Measurements from ENCODE around the gene NPPA.
"Not testable (repeated sequence)": the region's sequence is repeated elsewhere in the genome, so short reads cannot be mapped to it uniquely, and the experiment has no call there.

The NPPA gene

DNA sequence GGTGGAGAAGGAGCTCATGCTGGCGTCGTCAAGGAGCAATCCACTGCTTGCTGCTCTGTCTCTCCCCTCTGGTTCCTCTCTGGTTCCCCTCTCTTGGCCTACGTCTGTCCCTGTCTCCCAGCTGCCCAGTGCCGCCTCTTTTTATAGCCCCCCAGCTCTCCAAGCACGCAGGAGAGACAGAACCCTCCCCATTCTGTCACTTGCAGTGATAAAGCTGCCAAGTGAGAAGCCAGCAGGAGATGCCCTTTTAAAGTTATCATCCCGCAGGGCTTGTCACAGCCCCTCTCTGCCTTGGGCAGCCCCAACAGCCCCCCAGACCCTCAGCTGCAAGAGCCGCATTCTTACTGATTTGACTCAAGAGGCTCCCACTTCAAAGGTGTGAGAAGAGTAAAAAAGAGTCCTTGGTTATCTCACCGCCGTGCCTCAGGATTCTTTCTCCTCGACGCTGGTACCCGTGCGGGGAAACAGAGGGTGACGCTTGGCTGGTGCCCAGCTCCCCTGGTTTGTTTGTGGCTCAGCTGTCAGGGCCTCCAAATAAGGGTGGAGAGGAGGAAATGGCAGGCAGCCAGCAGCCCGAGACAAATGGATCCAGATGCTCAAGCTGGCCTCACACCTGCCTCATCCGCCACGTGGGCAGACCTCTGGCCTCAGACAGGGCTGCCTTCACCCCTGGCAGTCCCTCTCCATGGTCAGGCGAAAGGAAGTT lies at the start of gene NPPA:
TSS of gene NPPA (minus strand) at position 117 of the 706 bp plus-strand sequence. CDS start at position 18, 99 bp downstream.
- no peak within 1 kb of the TSS for H3K27ac ChIP-seq (ENCODE audit: low read depth in 2 of 2, low read length in 2 of 2)
- peaks cover 9 to 11% of the 10 kb centered on the region in 2 donors for H3K36me3 ChIP-seq (ENCODE audit: control insufficient read depth in 2 of 2, insufficient read depth in 2 of 2, low read length in 2 of 2)
- no peaks in the 10 kb centered on the region for H3K9me3 ChIP-seq (ENCODE audit: control insufficient read depth in 2 of 2, low read length in 2 of 2)
- H3K9ac ChIP-seq (ENCODE audit: low read depth in 1 of 2, low read length in 2 of 2) = no peak within 1 kb of the TSS
- no peak within 1 kb of the TSS for H3K4me3 ChIP-seq (ENCODE audit: low read length in 2 of 2)
- H3K4me1 ChIP-seq (ENCODE audit: control insufficient read depth in 2 of 2, insufficient read depth in 2 of 2, low read length in 2 of 2) = no peaks in the 10 kb centered on the region
- no peaks in the 10 kb centered on the region for H3K27me3 ChIP-seq (ENCODE audit: control insufficient read depth in 2 of 2, insufficient read depth in 2 of 2, low read length in 2 of 2)

GRCh38 chr1:11894501-11894900 lies 46.9 kb upstream of the NPPA start:
- not testable (repeated sequence) for H3K9ac ChIP-seq (ENCODE audit: low read depth in 1 of 2, low read length in 2 of 2); H3K9me3 ChIP-seq (ENCODE audit: control insufficient read depth in 2 of 2, low read length in 2 of 2); H3K36me3 ChIP-seq (ENCODE audit: control insufficient read depth in 2 of 2, insufficient read depth in 2 of 2, low read length in 2 of 2); H3K4me1 ChIP-seq (ENCODE audit: control insufficient read depth in 2 of 2, insufficient read depth in 2 of 2, low read length in 2 of 2); H3K4me3 ChIP-seq (ENCODE audit: low read length in 2 of 2); H3K27ac ChIP-seq (ENCODE audit: low read depth in 2 of 2, low read length in 2 of 2)
- H3K27me3 ChIP-seq (ENCODE audit: control insufficient read depth in 2 of 2, insufficient read depth in 2 of 2, low read length in 2 of 2) = peaks cover 7 to 14% of the 10 kb centered on the region in 2 donors

DNA sequence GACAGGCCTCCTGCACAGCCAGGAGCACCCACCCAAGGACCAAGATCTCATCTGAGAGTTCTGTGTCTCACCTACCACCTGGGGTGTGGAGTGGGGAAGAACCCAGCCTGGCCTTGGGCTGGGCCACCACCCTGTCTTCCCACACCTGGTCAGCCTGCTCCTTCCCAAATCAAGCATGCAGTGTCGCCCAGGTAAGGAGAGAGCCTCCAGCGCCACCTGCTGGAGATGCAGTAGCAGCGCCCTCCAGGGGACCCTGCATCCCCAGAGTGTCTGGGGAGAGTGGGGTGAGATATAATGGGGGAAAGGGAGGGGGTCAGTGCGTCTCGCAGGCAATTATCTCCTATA lies 46.3 kb upstream of the NPPA start:
- Histone ChIP-seq H3K27me3 (ENCODE audit: control insufficient read depth in 2 of 2, insufficient read depth in 2 of 2, low read length in 2 of 2) (peaks cover 3 to 8% of the 10 kb centered on the region in 2 donors), H3K4me1 (ENCODE audit: control insufficient read depth in 2 of 2, insufficient read depth in 2 of 2, low read length in 2 of 2) (no peaks in the 10 kb centered on the region), H3K9ac (ENCODE audit: low read depth in 1 of 2, low read length in 2 of 2) (no peak overlapping the region), H3K9me3 (ENCODE audit: control insufficient read depth in 2 of 2, low read length in 2 of 2) (no peaks in the 10 kb centered on the region), H3K36me3 (ENCODE audit: control insufficient read depth in 2 of 2, insufficient read depth in 2 of 2, low read length in 2 of 2) (no peaks in the 10 kb centered on the region), H3K27ac (ENCODE audit: low read depth in 2 of 2, low read length in 2 of 2) (no peak overlapping the region), H3K4me3 (ENCODE audit: low read length in 2 of 2) (no peak overlapping the region)

DNA sequence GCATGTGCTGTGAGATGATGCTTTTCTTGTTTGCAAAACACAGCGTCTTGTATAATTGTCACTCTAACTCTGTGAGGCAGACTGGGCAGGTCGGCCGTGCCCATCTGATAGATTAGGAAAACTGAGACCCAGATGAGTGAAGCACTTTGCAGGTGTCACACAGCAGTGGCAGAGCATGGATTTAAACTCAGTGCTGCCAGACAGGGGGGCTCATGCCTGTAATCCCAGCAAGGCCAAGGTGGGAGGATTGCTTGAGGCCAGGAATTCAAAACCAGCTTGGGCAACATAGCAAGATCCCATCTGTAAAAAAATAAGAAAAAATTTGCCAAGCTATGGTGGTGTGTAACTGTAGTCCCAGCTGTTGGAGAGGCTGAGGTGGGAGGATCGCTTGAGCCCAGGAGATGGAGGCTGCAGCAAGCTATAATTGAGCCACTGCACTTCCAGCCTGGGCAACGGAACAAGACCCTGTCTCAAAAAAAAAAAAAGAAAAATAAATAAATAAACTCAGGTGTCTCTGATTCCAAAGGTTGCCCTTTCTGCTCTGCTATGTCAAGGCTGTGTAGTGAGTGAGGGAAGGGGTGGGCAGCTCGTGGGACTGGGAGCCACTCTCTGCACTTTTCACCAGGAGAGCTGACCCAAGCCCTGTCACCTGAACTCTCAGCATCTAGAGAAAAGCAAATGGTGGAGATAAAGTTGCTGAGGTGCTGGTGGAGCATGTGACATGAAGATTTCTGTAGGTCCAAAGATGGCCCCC lies 44.0 kb upstream of the NPPA start:
- Histone ChIP-seq H3K4me1 (ENCODE audit: control insufficient read depth in 2 of 2, insufficient read depth in 2 of 2, low read length in 2 of 2) (no peaks in the 10 kb centered on the region), H3K9me3 (ENCODE audit: control insufficient read depth in 2 of 2, low read length in 2 of 2) (no peaks in the 10 kb centered on the region), H3K9ac (ENCODE audit: low read depth in 1 of 2, low read length in 2 of 2) (no peak overlapping the region), H3K27me3 (ENCODE audit: control insufficient read depth in 2 of 2, insufficient read depth in 2 of 2, low read length in 2 of 2) (peaks cover 2 to 3% of the 10 kb centered on the region in 2 donors), H3K27ac (ENCODE audit: low read depth in 2 of 2, low read length in 2 of 2) (no peak overlapping the region), H3K4me3 (ENCODE audit: low read length in 2 of 2) (no peak overlapping the region), H3K36me3 (ENCODE audit: control insufficient read depth in 2 of 2, insufficient read depth in 2 of 2, low read length in 2 of 2) (no peaks in the 10 kb centered on the region)

GRCh38 chr1:11888877-11889208 lies 41.3 kb upstream of the NPPA start:
- H3K27me3 ChIP-seq (ENCODE audit: control insufficient read depth in 2 of 2, insufficient read depth in 2 of 2, low read length in 2 of 2) = peaks cover 0 to 2% of the 10 kb centered on the region in 2 donors
- H3K4me1 ChIP-seq (ENCODE audit: control insufficient read depth in 2 of 2, insufficient read depth in 2 of 2, low read length in 2 of 2) = no peaks in the 10 kb centered on the region
- no peaks in the 10 kb centered on the region for H3K9me3 ChIP-seq (ENCODE audit: control insufficient read depth in 2 of 2, low read length in 2 of 2)
- no peak overlapping the region for H3K4me3 ChIP-seq (ENCODE audit: low read length in 2 of 2)
- H3K36me3 ChIP-seq (ENCODE audit: control insufficient read depth in 2 of 2, insufficient read depth in 2 of 2, low read length in 2 of 2) = no peaks in the 10 kb centered on the region
- H3K27ac ChIP-seq (ENCODE audit: low read depth in 2 of 2, low read length in 2 of 2) = no peak overlapping the region
- H3K9ac ChIP-seq (ENCODE audit: low read depth in 1 of 2, low read length in 2 of 2) = no peak overlapping the region

GRCh38 chr1:11888206-11888876 lies 40.8 kb upstream of the NPPA start:
- no peak overlapping the region for H3K27ac ChIP-seq (ENCODE audit: low read depth in 2 of 2, low read length in 2 of 2)
- no peaks in the 10 kb centered on the region for H3K4me1 ChIP-seq (ENCODE audit: control insufficient read depth in 2 of 2, insufficient read depth in 2 of 2, low read length in 2 of 2)
- H3K27me3 ChIP-seq (ENCODE audit: control insufficient read depth in 2 of 2, insufficient read depth in 2 of 2, low read length in 2 of 2) = peaks cover 0 to 2% of the 10 kb centered on the region in 2 donors
- H3K9me3 ChIP-seq (ENCODE audit: control insufficient read depth in 2 of 2, low read length in 2 of 2) = no peaks in the 10 kb centered on the region
- H3K36me3 ChIP-seq (ENCODE audit: control insufficient read depth in 2 of 2, insufficient read depth in 2 of 2, low read length in 2 of 2) = no peaks in the 10 kb centered on the region
- H3K9ac ChIP-seq (ENCODE audit: low read depth in 1 of 2, low read length in 2 of 2) = no peak overlapping the region
- no peak overlapping the region for H3K4me3 ChIP-seq (ENCODE audit: low read length in 2 of 2)

- no peaks in the 10 kb centered on the region for H3K36me3 ChIP-seq (ENCODE audit: control insufficient read depth in 2 of 2, insufficient read depth in 2 of 2, low read length in 2 of 2)
- no peak overlapping the region for H3K27ac ChIP-seq (ENCODE audit: low read depth in 2 of 2, low read length in 2 of 2)
- H3K9me3 ChIP-seq (ENCODE audit: control insufficient read depth in 2 of 2, low read length in 2 of 2) = no peaks in the 10 kb centered on the region
- no peaks in the 10 kb centered on the region for H3K4me1 ChIP-seq (ENCODE audit: control insufficient read depth in 2 of 2, insufficient read depth in 2 of 2, low read length in 2 of 2)
- no peak overlapping the region for H3K4me3 ChIP-seq (ENCODE audit: low read length in 2 of 2)
- peaks cover 0 to 2% of the 10 kb centered on the region in 2 donors for H3K27me3 ChIP-seq (ENCODE audit: control insufficient read depth in 2 of 2, insufficient read depth in 2 of 2, low read length in 2 of 2)
- no peak overlapping the region for H3K9ac ChIP-seq (ENCODE audit: low read depth in 1 of 2, low read length in 2 of 2)
Observed at GRCh38 chr1:11887666-11888007, 40.1 kb upstream of the NPPA start.

DNA sequence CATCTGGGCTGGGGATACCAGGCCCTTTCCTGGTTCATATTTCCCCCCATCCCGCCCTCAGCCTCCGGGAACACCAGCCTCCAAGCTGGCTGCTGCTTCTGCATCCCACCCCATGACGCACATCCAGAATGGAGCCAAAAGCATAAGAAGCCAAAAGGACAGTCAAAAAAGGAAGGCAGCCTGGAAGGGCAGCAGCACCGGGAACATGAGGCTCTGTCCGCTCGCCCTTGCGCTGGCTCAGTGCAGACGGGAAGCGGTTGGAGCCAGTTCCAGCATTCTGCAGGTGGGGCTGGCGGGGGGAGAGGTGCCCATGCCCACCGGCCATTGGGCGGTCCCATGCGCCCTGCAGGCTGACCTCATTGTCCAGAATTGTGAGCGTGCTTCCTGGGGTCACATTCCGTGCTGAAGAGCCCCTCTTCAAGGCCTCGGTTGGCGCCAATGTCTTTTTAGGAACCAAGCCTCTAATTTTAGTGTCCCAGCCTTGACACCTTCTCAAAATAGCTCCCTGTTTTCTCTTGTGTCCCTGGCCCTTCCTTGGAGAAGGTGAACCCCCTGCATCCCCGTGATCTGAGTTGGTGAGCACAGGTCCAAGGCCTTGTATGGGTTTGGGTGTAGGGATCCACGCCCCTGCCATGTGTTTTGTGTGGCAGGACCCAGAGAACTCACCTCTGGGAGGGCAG lies 39.5 kb upstream of the NPPA start:
- Histone ChIP-seq H3K9ac (ENCODE audit: low read depth in 1 of 2, low read length in 2 of 2) (no peak overlapping the region), H3K27ac (ENCODE audit: low read depth in 2 of 2, low read length in 2 of 2) (no peak overlapping the region)

DNA sequence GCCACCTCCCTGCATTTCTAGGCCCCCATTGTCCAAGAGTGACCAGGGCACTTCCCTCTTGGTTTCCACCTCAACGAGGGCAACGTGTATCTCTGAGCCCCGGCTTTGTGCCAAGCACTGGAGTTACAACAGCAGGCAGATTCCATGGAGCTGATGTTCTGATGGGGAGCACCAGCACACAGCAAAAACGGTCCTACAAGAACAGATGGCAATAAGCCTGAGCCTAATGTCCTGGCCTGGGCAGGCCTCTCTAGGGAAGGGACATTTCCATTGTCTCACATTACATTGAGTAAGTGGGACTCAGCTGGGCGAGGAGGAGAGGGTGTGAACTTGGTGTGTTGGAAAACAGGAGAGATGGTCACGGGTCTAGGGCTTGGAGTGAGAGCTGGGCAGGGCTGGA lies 38.3 kb upstream of the NPPA start:
- no peaks in the 10 kb centered on the region for H3K9me3 ChIP-seq (ENCODE audit: control insufficient read depth in 2 of 2, low read length in 2 of 2)
- H3K27ac ChIP-seq (ENCODE audit: low read depth in 2 of 2, low read length in 2 of 2) = no peak overlapping the region
- no peaks in the 10 kb centered on the region for H3K36me3 ChIP-seq (ENCODE audit: control insufficient read depth in 2 of 2, insufficient read depth in 2 of 2, low read length in 2 of 2)
- no peak overlapping the region for H3K4me3 ChIP-seq (ENCODE audit: low read length in 2 of 2)
- no peak overlapping the region for H3K9ac ChIP-seq (ENCODE audit: low read depth in 1 of 2, low read length in 2 of 2)
- H3K4me1 ChIP-seq (ENCODE audit: control insufficient read depth in 2 of 2, insufficient read depth in 2 of 2, low read length in 2 of 2) = no peaks in the 10 kb centered on the region
- H3K27me3 ChIP-seq (ENCODE audit: control insufficient read depth in 2 of 2, insufficient read depth in 2 of 2, low read length in 2 of 2) = no peaks in the 10 kb centered on the region

More for the DNA sequence above, 39.5 kb upstream of the NPPA start:
- Histone ChIP-seq H3K9me3 (ENCODE audit: control insufficient read depth in 2 of 2, low read length in 2 of 2) (no peaks in the 10 kb centered on the region), H3K4me1 (ENCODE audit: control insufficient read depth in 2 of 2, insufficient read depth in 2 of 2, low read length in 2 of 2) (no peaks in the 10 kb centered on the region), H3K4me3 (ENCODE audit: low read length in 2 of 2) (no peak overlapping the region), H3K36me3 (ENCODE audit: control insufficient read depth in 2 of 2, insufficient read depth in 2 of 2, low read length in 2 of 2) (no peaks in the 10 kb centered on the region), H3K27me3 (ENCODE audit: control insufficient read depth in 2 of 2, insufficient read depth in 2 of 2, low read length in 2 of 2) (peaks cover 0 to 2% of the 10 kb centered on the region in 2 donors)
